GM19324 (cell line): ENCODE data around the gene TMEFF2.

Experiments
- ATAC-seq: cut with Tn5 transposase; IDR thresholded peaks from one replicate; pipeline ENCODE4 v1.9.1; 2021; ENCODE audit warnings: mild to moderate bottlenecking, moderate library complexity; ENCODE audit not compliant: unreplicated experiment, low FRiP score

Gene TMEFF2

GRCh38 chr2:192194866-192195547 lies at the start of gene TMEFF2:
Gene TMEFF2, minus strand, starts transcription at chr2:192194933. Its CDS starts 409 bp downstream, at chr2:192194524.
- no peak for ATAC-seq

- ATAC-seq, result no peak
Measured at GRCh38 chr2:192243488-192243887, 48.8 kb upstream of the TMEFF2 start.

- no peak for ATAC-seq
Measured at GRCh38 chr2:192236136-192236535, 41.4 kb upstream of the TMEFF2 start.

- ATAC-seq, result no peak
Measured at GRCh38 chr2:192230889-192231453, 36.2 kb upstream of the TMEFF2 start.

- no peak for ATAC-seq
Measured at GRCh38 chr2:192228685-192229084, 34.0 kb upstream of the TMEFF2 start.

GRCh38 chr2:192218970-192219369 lies 24.2 kb upstream of the TMEFF2 start:
- no peak for ATAC-seq

GRCh38 chr2:192218377-192218776 lies 23.6 kb upstream of the TMEFF2 start:
- ATAC-seq, result no peak

GRCh38 chr2:192216336-192216735 lies 21.6 kb upstream of the TMEFF2 start:
- no peak for ATAC-seq

- no peak for ATAC-seq
Measured at GRCh38 chr2:192215096-192215877, 20.6 kb upstream of the TMEFF2 start.

- ATAC-seq, result no peak
Measured at GRCh38 chr2:192208848-192209247, 14.1 kb upstream of the TMEFF2 start.

GRCh38 chr2:192206399-192206798 lies 11.7 kb upstream of the TMEFF2 start:
- ATAC-seq, result no peak

GRCh38 chr2:192203876-192204275 lies 9.1 kb upstream of the TMEFF2 start:
- no peak for ATAC-seq

GRCh38 chr2:192202373-192202772 lies 7.6 kb upstream of the TMEFF2 start:
- no peak for ATAC-seq

GRCh38 chr2:192201116-192201515 lies 6.4 kb upstream of the TMEFF2 start:
- no peak for ATAC-seq

GRCh38 chr2:192197357-192197756 lies 2.6 kb upstream of the TMEFF2 start:
- ATAC-seq, result no peak

- ATAC-seq, result no peak
Measured at GRCh38 chr2:192196421-192197194, 1.9 kb upstream of the TMEFF2 start.

- ATAC-seq, result no peak
Measured at GRCh38 chr2:192195548-192196418, 1.1 kb upstream of the TMEFF2 start.

GRCh38 chr2:192194265-192194865 lies 368 bp downstream of the TMEFF2 start:
- no peak for ATAC-seq

- no peak for ATAC-seq
Measured at GRCh38 chr2:192190474-192190873, 4.3 kb downstream of the TMEFF2 start.

GRCh38 chr2:192186806-192187205 lies 7.9 kb downstream of the TMEFF2 start:
- ATAC-seq, result no peak
